ENCODE results near the gene VGLL2. TPM values are rescaled to one million over a fixed set of nuclear protein-coding genes. Genes with fewer than 3 reads are reported as not detected.
A peak's percentile ranks its signal among the peaks of the same experiment; 100 is the strongest.

Gene VGLL2
- polyA plus RNA-seq, 2 of the 4 experiments (the other 2 are of a cell fraction): not detected

GRCh38 chr6:117269638-117270054 is 4.3 kb downstream of the VGLL2 start:
- 25% methylated on average over 8 of the region's 8 CpGs for WGBS (ENCODE audit: missing lambda C conversion rate)
- Histone ChIP-seq H3K9me3 (no peaks in the 10 kb centered on the region), H3K4me3 (peak overlapping the region; percentile 38; the same call in 1 of the 3 replicates), H3K4me1 (no peaks in the 10 kb centered on the region), H3K27ac (no peak overlapping the region), H3K4me2 (peak overlapping the region; percentile 79)
- ChIA-PET CTCF (no interaction called here), POLR2A (no interaction called here)
- DNase-seq (ENCODE audit: low read depth in 1 of 2, low spot score in 1 of 2) (no peak), ATAC-seq (no peak), FAIRE-seq (no peak)
- TF ChIP-seq BHLHE40 (IDR thresholded peaks at IDR 0.05; ENCODE audit: low read depth, low read length) (no peak), TFCP2L1 (CRISPR knock-in tag; IDR thresholded peaks at IDR 0.05) (no peak), MAZ (IDR thresholded peaks at IDR 0.05; ENCODE audit: borderline replicate concordance, low read depth, low read length) (no peak)
- TF ChIP-seq, protein P1, sequence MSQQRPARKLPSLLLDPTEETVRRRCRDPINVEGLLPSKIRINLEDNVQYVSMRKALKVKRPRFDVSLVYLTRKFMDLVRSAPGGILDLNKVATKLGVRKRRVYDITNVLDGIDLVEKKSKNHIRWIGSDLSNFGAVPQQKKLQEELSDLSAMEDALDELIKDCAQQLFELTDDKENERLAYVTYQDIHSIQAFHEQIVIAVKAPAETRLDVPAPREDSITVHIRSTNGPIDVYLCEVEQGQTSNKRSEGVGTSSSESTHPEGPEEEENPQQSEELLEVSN (IDR thresholded peaks at IDR 0.05; ENCODE audit: borderline replicate concordance, low read depth): no peak

DNA sequence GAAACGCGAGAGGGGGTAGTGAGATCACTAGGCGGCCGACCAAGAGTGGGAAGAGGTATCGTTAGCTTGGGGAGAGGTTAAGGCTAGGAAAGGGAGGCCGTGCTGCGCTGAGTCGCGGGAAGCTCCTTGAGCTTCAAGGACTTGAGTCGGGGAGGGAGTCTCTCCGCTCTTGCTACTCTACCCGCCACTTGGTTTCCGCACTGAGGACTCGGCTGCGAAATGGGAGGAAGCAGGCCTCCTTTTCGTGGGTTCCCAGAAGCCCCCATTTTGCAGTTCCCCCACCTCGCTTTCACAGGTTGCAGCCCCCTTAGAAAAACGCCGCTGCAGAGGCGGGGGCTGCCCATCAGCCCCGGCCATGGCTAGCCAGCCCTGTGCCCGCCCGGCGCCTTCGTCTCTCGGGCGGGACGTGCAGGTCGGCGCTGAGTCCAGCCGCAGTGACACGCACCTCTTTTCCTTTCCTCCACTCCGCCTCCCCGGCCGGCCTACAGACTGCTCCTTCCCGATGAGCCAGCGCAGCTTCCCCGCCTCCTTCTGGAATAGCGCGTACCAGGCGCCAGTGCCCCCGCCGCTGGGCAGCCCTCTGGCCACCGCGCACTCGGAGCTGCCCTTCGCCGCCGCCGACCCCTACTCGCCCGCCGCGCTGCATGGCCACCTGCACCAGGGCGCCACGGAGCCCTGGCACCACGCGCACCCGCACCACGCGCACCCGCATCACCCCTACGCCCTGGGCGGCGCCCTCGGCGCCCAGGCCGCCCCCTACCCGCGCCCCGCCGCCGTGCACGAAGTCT is 4.9 kb downstream of the VGLL2 start:
- no peaks in the 10 kb centered on the region for H3K4me1 ChIP-seq
- 39% methylated on average over 22 of the region's 74 CpGs for WGBS (ENCODE audit: missing lambda C conversion rate)
- no peak overlapping the region for H3K27ac ChIP-seq
- H3K9me3 ChIP-seq: no peaks in the 10 kb centered on the region
- no peak for DNase-seq (ENCODE audit: low read depth in 1 of 2, low spot score in 1 of 2)
- FAIRE-seq: no peak
- ChIA-PET CTCF (no interaction called here), POLR2A (no interaction called here)
- peak; percentile 42 to 62; a peak in 4 of 6 replicates for ATAC-seq
- TF ChIP-seq PHF8 (IDR thresholded peaks at IDR 0.05; ENCODE audit: borderline replicate concordance, low read depth) (no peak), NR3C1 (IDR thresholded peaks at IDR 0.05) (no peak), FOXS1 (CRISPR knock-in tag; IDR thresholded peaks at IDR 0.05) (no peak), PBX3 (IDR thresholded peaks at IDR 0.05) (no peak)
- H3K4me2 ChIP-seq: peak overlapping the region; percentile 79
- H3K4me3 ChIP-seq: peak overlapping the region; percentile 38

DNA sequence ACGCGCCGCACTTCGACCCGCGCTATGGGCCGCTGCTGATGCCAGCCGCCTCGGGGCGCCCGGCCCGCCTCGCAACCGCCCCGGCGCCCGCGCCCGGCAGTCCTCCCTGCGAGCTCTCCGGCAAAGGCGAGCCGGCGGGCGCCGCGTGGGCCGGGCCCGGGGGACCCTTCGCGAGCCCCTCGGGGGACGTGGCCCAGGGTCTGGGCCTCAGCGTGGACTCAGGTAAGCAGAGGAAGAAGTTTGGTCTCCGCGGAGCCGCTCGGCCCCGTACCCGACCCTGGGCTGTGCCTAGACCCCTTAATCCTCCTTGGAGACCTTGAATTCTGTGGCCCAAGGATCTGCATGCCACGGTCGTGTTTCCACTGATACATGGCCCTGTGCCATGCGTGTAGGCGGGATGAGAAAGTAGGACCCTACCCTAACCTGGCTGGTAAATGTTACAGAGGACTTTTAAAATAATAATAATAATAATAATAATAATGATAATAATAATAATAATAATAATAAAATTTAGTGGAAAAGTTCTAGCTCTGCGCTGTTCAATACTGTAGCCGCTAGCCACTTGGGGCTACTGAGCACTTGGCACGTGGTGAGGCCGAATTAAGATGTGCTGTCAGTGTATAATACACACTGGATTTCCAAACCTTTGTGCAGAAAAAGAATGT is 5.6 kb downstream of the VGLL2 start:
- Histone ChIP-seq H3K4me2 (peak overlapping the region; percentile 79), H3K4me3 (peak overlapping the region; percentile 38), H3K27ac (no peak overlapping the region), H3K4me1 (no peaks in the 10 kb centered on the region), H3K9me3 (no peaks in the 10 kb centered on the region)
- ATAC-seq (peak in 1 of 2 experiments; percentile 28; a peak in 1 of 6 replicates), FAIRE-seq (no peak), DNase-seq (ENCODE audit: low read depth in 1 of 2, low spot score in 1 of 2) (no peak)
- POLR2A ChIA-PET: no interaction called here
- 21% methylated on average over 8 of the region's 48 CpGs for WGBS (ENCODE audit: missing lambda C conversion rate)
- CTCF ChIA-PET: no interaction called here
- no peak for TF ChIP-seq RNF2 (IDR thresholded peaks at IDR 0.05; ENCODE audit: borderline replicate concordance, low read depth)
- no peak for TF ChIP-seq FOSL2 (IDR thresholded peaks at IDR 0.05)
- TF ChIP-seq FOSL2 (CRISPR knock-in tag; IDR thresholded peaks at IDR 0.05): no peak
- no peak for TF ChIP-seq HEYL (CRISPR knock-in tag; IDR thresholded peaks at IDR 0.05)
- no peak for TF ChIP-seq POLR2AphosphoS2 (conservative IDR thresholded peaks at IDR 0.05; ENCODE audit: low read length)
- no peak for TF ChIP-seq FOXS1 (CRISPR knock-in tag; IDR thresholded peaks at IDR 0.05)
- TF ChIP-seq, protein P2, sequence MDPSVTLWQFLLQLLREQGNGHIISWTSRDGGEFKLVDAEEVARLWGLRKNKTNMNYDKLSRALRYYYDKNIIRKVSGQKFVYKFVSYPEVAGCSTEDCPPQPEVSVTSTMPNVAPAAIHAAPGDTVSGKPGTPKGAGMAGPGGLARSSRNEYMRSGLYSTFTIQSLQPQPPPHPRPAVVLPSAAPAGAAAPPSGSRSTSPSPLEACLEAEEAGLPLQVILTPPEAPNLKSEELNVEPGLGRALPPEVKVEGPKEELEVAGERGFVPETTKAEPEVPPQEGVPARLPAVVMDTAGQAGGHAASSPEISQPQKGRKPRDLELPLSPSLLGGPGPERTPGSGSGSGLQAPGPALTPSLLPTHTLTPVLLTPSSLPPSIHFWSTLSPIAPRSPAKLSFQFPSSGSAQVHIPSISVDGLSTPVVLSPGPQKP (IDR thresholded peaks at IDR 0.05; ENCODE audit: low read depth, low read length): no peak
- TF ChIP-seq CHD2 (IDR thresholded peaks at IDR 0.05; ENCODE audit: low read length, partially characterized antibody): no peak
- TF ChIP-seq BHLHE40 (IDR thresholded peaks at IDR 0.05; ENCODE audit: low read depth, low read length): no peak
- TF ChIP-seq GATA3 (IDR thresholded peaks at IDR 0.05; ENCODE audit: borderline replicate concordance): no peak
- TF ChIP-seq CEBPB (IDR thresholded peaks at IDR 0.05): no peak
- no peak for TF ChIP-seq ZFP36 (IDR thresholded peaks at IDR 0.05; ENCODE audit: borderline replicate concordance, partially characterized antibody)
- no peak for TF ChIP-seq EHMT2 (IDR thresholded peaks at IDR 0.05; ENCODE audit: low read depth)
- no peak for TF ChIP-seq PHF8 (IDR thresholded peaks at IDR 0.05; ENCODE audit: borderline replicate concordance, low read depth)
- no peak for TF ChIP-seq HDAC2 (IDR thresholded peaks at IDR 0.05)

Data from A549 (cell line).